ENCODE results near the gene KLLN.
"Not testable (repeated sequence)": the region's sequence is repeated elsewhere in the genome, so short reads cannot be mapped to it uniquely, and the experiment has no call there.

The KLLN gene

DNA sequence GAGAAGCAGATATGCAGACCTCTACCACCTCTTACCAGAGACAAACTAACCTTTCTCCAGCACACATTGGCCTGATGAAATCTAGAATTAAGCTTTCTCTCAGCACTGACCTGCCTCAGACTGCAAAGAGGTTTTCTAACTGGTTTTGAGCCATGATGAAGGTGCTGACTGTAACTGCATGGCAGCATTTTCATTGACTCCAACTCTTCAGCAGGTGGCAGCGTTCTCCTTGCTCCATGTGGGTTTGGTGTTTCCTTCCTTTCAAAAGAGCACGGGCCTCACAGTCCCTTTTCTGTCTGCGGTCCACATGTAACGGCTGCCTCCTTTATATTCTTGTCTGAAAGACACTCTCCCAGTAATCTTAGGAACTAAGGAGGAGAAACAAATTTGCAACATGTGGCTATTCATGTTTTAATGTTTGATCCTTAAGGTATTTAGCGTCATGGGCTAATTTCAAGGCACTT lies 12.6 kb downstream of the KLLN start:
- Histone ChIP-seq H3K27me3 (replicated peaks; ENCODE audit: insufficient read depth, low read length) (no peaks in the 10 kb centered on the region), H3K4me1 (ENCODE audit: low read length) (no peaks in the 10 kb centered on the region), H2AFZ (ENCODE audit: low read length) (peak overlapping the region; percentile 28), H3F3A (ENCODE audit: insufficient read depth, low read length) (no peaks in the 10 kb centered on the region), H3K4me3 (ENCODE audit: low read length) (no peak overlapping the region), H3K9me2 (replicated peaks; ENCODE audit: insufficient read depth, low read length) (no peaks in the 10 kb centered on the region), H3K79me2 (ENCODE audit: low read length) (no peaks in the 10 kb centered on the region), H3K36me3 (replicated peaks; ENCODE audit: insufficient read depth, low read length) (no peaks in the 10 kb centered on the region; the same call in 1 of the 2 replicates), H3K4me2 (ENCODE audit: low read depth, low read length) (no peak overlapping the region), H4K20me1 (ENCODE audit: insufficient read depth, low read length) (no peaks in the 10 kb centered on the region), H3K9ac (ENCODE audit: low read length) (no peak overlapping the region), H3K9me3 (replicated peaks; ENCODE audit: insufficient read depth, low read length) (no peaks in the 10 kb centered on the region), H3K27ac (ENCODE audit: low read length) (no peak overlapping the region)
- TF ChIP-seq, protein P1, sequence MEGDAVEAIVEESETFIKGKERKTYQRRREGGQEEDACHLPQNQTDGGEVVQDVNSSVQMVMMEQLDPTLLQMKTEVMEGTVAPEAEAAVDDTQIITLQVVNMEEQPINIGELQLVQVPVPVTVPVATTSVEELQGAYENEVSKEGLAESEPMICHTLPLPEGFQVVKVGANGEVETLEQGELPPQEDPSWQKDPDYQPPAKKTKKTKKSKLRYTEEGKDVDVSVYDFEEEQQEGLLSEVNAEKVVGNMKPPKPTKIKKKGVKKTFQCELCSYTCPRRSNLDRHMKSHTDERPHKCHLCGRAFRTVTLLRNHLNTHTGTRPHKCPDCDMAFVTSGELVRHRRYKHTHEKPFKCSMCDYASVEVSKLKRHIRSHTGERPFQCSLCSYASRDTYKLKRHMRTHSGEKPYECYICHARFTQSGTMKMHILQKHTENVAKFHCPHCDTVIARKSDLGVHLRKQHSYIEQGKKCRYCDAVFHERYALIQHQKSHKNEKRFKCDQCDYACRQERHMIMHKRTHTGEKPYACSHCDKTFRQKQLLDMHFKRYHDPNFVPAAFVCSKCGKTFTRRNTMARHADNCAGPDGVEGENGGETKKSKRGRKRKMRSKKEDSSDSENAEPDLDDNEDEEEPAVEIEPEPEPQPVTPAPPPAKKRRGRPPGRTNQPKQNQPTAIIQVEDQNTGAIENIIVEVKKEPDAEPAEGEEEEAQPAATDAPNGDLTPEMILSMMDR (IDR thresholded peaks at IDR 0.05; ENCODE audit: low read length): peak; percentile 67
- no peak for TF ChIP-seq EZH2 (optimal IDR thresholded peaks at IDR 0.05; ENCODE audit: low read depth, low read length)
- peak; percentile 60 for DNase-seq

DNA sequence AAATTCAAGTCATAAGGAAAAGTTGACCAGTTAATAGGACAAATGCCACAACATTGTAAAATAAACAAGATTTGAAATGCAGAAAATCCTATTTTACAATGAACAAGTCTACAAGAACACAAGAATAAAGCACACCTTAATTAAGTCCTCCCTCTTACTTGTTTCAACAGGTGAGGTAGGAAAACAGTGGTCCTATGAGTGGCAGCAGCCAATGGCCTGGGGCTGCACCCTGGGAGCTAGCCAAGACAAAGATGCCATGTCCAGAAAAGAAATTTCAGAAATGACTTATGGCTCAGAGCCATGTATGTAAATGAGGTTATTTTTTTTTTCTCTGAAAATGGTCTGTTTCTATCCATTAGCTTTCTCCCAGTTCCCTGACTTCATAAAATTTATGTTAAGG lies 14.3 kb downstream of the KLLN start:
- no peak overlapping the region for H3K9ac ChIP-seq (ENCODE audit: low read length)
- no peaks in the 10 kb centered on the region for H3K4me1 ChIP-seq (ENCODE audit: low read length)
- no peaks in the 10 kb centered on the region for H3F3A ChIP-seq (ENCODE audit: insufficient read depth, low read length)
- H3K27ac ChIP-seq (ENCODE audit: low read length): no peak overlapping the region
- no peak for DNase-seq
- no peak overlapping the region for H3K4me3 ChIP-seq (ENCODE audit: low read length)
- H3K9me2 ChIP-seq (replicated peaks; ENCODE audit: insufficient read depth, low read length): no peaks in the 10 kb centered on the region
- H3K79me2 ChIP-seq (ENCODE audit: low read length): no peaks in the 10 kb centered on the region
- no peaks in the 10 kb centered on the region; the same call in 1 of the 2 replicates for H3K36me3 ChIP-seq (replicated peaks; ENCODE audit: insufficient read depth, low read length)
- no peaks in the 10 kb centered on the region for H4K20me1 ChIP-seq (ENCODE audit: insufficient read depth, low read length)
- TF ChIP-seq, protein P1 (IDR thresholded peaks at IDR 0.05; ENCODE audit: low read length): no peak
- TF ChIP-seq EZH2phosphoT487 (IDR thresholded peaks at IDR 0.05; ENCODE audit: low read length) (no peak), EZH2 (optimal IDR thresholded peaks at IDR 0.05; ENCODE audit: low read depth, low read length) (no peak)
- H3K27me3 ChIP-seq (replicated peaks; ENCODE audit: insufficient read depth, low read length): no peaks in the 10 kb centered on the region
- no peak overlapping the region for H2AFZ ChIP-seq (ENCODE audit: low read length)
- no peak overlapping the region for H3K4me2 ChIP-seq (ENCODE audit: low read depth, low read length)
- no peaks in the 10 kb centered on the region for H3K9me3 ChIP-seq (replicated peaks; ENCODE audit: insufficient read depth, low read length)

DNA sequence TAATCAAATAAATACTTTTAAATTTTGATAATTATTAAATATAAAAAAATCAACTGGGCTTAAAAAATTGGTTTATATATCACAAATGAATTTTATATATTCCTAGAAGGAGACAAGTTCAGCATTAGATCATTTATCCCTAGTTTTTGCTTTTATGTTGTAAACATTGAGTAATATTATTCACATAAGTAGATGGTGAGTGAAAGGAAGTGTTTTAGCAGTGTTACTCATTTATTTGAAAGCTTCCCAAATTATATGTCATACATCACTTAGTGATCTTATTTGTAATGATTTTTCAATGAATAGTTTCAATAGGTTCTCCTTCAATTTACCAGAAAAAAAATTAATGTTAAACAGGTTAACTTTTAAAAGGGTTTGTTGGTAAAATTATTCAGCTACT lies 15.8 kb downstream of the KLLN start:
- H3K27ac ChIP-seq (ENCODE audit: low read length): no peak overlapping the region
- TF ChIP-seq EZH2 (optimal IDR thresholded peaks at IDR 0.05; ENCODE audit: low read depth, low read length) (no peak), EZH2phosphoT487 (IDR thresholded peaks at IDR 0.05; ENCODE audit: low read length) (no peak)
- TF ChIP-seq, protein P1 (IDR thresholded peaks at IDR 0.05; ENCODE audit: low read length): no peak
- H2AFZ ChIP-seq (ENCODE audit: low read length): no peak overlapping the region
- no peaks in the 10 kb centered on the region for H3K9me3 ChIP-seq (replicated peaks; ENCODE audit: insufficient read depth, low read length)
- no peak overlapping the region for H3K9ac ChIP-seq (ENCODE audit: low read length)
- H3K79me2 ChIP-seq (ENCODE audit: low read length): no peaks in the 10 kb centered on the region
- DNase-seq: no peak
- H3K4me2 ChIP-seq (ENCODE audit: low read depth, low read length): no peak overlapping the region
- H3K27me3 ChIP-seq (replicated peaks; ENCODE audit: insufficient read depth, low read length): no peaks in the 10 kb centered on the region
- H3K4me3 ChIP-seq (ENCODE audit: low read length): no peak overlapping the region
- H3K4me1 ChIP-seq (ENCODE audit: low read length): peaks cover 4% of the 10 kb centered on the region
- no peaks in the 10 kb centered on the region for H3K9me2 ChIP-seq (replicated peaks; ENCODE audit: insufficient read depth, low read length)
- no peaks in the 10 kb centered on the region for H3F3A ChIP-seq (ENCODE audit: insufficient read depth, low read length)
- no peaks in the 10 kb centered on the region for H4K20me1 ChIP-seq (ENCODE audit: insufficient read depth, low read length)
- H3K36me3 ChIP-seq (replicated peaks; ENCODE audit: insufficient read depth, low read length): no peaks in the 10 kb centered on the region; the same call in 1 of the 2 replicates

DNA sequence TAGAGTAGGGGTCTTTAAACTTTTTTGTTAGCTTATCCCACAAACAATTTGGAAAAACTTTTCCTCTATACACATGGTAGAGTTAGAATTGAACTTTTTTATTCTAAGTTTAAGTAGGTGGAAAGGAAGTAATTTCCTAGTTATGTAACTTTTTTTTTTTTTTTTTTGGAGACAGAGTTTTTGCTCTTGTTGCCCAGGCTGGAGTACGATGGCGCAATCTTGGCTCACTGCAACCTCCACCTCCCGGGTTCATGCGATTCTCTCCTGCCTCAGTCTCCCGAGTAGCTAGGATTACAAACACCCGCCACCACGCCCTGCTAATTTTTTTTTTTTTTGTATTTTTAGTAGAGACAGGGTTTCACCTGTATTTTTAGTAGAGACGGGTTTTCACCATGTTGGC lies 16.6 kb downstream of the KLLN start:
- not testable (repeated sequence) for H3K79me2 ChIP-seq (ENCODE audit: low read length); H4K20me1 ChIP-seq (ENCODE audit: insufficient read depth, low read length); H3K4me2 ChIP-seq (ENCODE audit: low read depth, low read length); H3K36me3 ChIP-seq (replicated peaks; ENCODE audit: insufficient read depth, low read length); H3K9ac ChIP-seq (ENCODE audit: low read length); H2AFZ ChIP-seq (ENCODE audit: low read length); DNase-seq; H3K27me3 ChIP-seq (replicated peaks; ENCODE audit: insufficient read depth, low read length); H3K9me3 ChIP-seq (replicated peaks; ENCODE audit: insufficient read depth, low read length); H3K4me1 ChIP-seq (ENCODE audit: low read length); H3K4me3 ChIP-seq (ENCODE audit: low read length); H3K27ac ChIP-seq (ENCODE audit: low read length); H3F3A ChIP-seq (ENCODE audit: insufficient read depth, low read length); H3K9me2 ChIP-seq (replicated peaks; ENCODE audit: insufficient read depth, low read length)
